ENCODE results near the gene PLA2G2D. TPM values are rescaled to one million over a fixed set of nuclear protein-coding genes. Genes with fewer than 3 reads are reported as not detected.

The PLA2G2D gene
- total and polyA plus RNA-seq, 2 experiments from 2014 or later, result not detected

DNA sequence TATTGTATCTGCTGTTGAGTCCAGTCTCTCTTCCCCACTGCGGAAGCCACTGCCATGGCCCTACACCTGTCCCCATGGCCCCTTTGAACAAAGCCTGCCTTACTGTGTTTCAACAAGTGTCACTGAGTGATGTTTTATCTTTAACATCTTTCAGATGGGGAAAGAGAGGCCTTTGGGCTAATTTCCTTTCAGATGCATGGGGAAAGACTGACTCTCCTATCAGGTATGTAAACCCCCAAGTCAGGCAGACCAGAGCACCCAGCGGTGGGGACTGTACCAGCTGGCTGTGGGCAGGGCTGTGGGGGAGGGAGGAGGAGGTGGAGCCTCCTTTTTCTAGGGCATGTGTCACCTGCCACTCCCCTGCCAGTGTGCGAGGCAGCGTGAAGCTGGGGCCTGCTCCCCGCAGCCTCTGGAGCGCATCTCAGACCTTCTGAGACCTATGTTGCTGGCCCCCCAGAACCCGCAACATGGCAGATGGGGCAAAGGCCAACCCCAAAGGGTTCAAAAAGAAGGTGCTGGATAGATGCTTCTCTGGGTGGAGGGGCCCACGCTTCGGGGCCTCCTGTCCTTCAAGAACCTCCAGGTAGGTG lies 19.7 kb upstream of the PLA2G2D start, which contains the start of gene PLA2G2F:
Gene PLA2G2F (plus strand): TSS at position 363 of the 590 bp plus-strand sequence. CDS start 105 bp downstream, at position 468.
- DNase-seq (ENCODE audit: low spot score) (no peak), ATAC-seq (no peak)
- Histone ChIP-seq H3K9me2 (ENCODE audit: insufficient read depth) (no peaks in the 10 kb centered on the region), H4K20me1 (replicated peaks; ENCODE audit: insufficient read depth) (no peaks in the 10 kb centered on the region), H3K4me2 (no peak within 1 kb of the TSS), H3K4me1 (ENCODE audit: insufficient read depth) (no peaks in the 10 kb centered on the region), H3K36me3 (ENCODE audit: insufficient read depth) (no peaks in the 10 kb centered on the region), H3K79me2 (replicated peaks; ENCODE audit: insufficient read depth) (no peaks in the 10 kb centered on the region), H2AFZ (no peak within 1 kb of the TSS), H3K4me3 (no peak within 1 kb of the TSS), H3F3A (replicated peaks; ENCODE audit: low read depth) (no peaks in the 10 kb centered on the region), H3K27ac (ENCODE audit: low read depth) (no peak within 1 kb of the TSS), H3K27me3 (ENCODE audit: insufficient read depth) (no peaks in the 10 kb centered on the region)
- TF ChIP-seq EZH2 (IDR thresholded peaks at IDR 0.05; ENCODE audit: low read depth, unreplicated experiment), result no peak
- no peak for TF ChIP-seq NANOG (IDR thresholded peaks at IDR 0.05; ENCODE audit: borderline replicate concordance)
- no peak for TF ChIP-seq JUNB (IDR thresholded peaks at IDR 0.05; ENCODE audit: unreplicated experiment)
- no peak for TF ChIP-seq STAT1 (IDR thresholded peaks at IDR 0.05; ENCODE audit: unreplicated experiment)
- TF ChIP-seq ZNF331 (CRISPR knock-in tag; IDR thresholded peaks at IDR 0.05; ENCODE audit: low read depth), result no peak
- TF ChIP-seq CREB1 (CRISPR knock-in tag; IDR thresholded peaks at IDR 0.05; ENCODE audit: low read depth), result no peak
- no peak for TF ChIP-seq ZNF114 (CRISPR knock-in tag; IDR thresholded peaks at IDR 0.05)
- TF ChIP-seq, protein P1, sequence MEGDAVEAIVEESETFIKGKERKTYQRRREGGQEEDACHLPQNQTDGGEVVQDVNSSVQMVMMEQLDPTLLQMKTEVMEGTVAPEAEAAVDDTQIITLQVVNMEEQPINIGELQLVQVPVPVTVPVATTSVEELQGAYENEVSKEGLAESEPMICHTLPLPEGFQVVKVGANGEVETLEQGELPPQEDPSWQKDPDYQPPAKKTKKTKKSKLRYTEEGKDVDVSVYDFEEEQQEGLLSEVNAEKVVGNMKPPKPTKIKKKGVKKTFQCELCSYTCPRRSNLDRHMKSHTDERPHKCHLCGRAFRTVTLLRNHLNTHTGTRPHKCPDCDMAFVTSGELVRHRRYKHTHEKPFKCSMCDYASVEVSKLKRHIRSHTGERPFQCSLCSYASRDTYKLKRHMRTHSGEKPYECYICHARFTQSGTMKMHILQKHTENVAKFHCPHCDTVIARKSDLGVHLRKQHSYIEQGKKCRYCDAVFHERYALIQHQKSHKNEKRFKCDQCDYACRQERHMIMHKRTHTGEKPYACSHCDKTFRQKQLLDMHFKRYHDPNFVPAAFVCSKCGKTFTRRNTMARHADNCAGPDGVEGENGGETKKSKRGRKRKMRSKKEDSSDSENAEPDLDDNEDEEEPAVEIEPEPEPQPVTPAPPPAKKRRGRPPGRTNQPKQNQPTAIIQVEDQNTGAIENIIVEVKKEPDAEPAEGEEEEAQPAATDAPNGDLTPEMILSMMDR (conservative IDR thresholded peaks at IDR 0.05; ENCODE audit: low read depth in 2 of 2), result no peak
- TF ChIP-seq, protein P2, sequence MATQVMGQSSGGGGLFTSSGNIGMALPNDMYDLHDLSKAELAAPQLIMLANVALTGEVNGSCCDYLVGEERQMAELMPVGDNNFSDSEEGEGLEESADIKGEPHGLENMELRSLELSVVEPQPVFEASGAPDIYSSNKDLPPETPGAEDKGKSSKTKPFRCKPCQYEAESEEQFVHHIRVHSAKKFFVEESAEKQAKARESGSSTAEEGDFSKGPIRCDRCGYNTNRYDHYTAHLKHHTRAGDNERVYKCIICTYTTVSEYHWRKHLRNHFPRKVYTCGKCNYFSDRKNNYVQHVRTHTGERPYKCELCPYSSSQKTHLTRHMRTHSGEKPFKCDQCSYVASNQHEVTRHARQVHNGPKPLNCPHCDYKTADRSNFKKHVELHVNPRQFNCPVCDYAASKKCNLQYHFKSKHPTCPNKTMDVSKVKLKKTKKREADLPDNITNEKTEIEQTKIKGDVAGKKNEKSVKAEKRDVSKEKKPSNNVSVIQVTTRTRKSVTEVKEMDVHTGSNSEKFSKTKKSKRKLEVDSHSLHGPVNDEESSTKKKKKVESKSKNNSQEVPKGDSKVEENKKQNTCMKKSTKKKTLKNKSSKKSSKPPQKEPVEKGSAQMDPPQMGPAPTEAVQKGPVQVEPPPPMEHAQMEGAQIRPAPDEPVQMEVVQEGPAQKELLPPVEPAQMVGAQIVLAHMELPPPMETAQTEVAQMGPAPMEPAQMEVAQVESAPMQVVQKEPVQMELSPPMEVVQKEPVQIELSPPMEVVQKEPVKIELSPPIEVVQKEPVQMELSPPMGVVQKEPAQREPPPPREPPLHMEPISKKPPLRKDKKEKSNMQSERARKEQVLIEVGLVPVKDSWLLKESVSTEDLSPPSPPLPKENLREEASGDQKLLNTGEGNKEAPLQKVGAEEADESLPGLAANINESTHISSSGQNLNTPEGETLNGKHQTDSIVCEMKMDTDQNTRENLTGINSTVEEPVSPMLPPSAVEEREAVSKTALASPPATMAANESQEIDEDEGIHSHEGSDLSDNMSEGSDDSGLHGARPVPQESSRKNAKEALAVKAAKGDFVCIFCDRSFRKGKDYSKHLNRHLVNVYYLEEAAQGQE (IDR thresholded peaks at IDR 0.05; ENCODE audit: unreplicated experiment), result no peak
- TF ChIP-seq, protein P3, sequence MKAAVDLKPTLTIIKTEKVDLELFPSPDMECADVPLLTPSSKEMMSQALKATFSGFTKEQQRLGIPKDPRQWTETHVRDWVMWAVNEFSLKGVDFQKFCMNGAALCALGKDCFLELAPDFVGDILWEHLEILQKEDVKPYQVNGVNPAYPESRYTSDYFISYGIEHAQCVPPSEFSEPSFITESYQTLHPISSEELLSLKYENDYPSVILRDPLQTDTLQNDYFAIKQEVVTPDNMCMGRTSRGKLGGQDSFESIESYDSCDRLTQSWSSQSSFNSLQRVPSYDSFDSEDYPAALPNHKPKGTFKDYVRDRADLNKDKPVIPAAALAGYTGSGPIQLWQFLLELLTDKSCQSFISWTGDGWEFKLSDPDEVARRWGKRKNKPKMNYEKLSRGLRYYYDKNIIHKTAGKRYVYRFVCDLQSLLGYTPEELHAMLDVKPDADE (IDR thresholded peaks at IDR 0.05), result no peak
- no peak for TF ChIP-seq EZH2phosphoT487 (IDR thresholded peaks at IDR 0.05; ENCODE audit: unreplicated experiment)
- TF ChIP-seq POLR2AphosphoS5 (IDR thresholded peaks at IDR 0.05; ENCODE audit: low read depth), result no peak
- TF ChIP-seq, protein P4, sequence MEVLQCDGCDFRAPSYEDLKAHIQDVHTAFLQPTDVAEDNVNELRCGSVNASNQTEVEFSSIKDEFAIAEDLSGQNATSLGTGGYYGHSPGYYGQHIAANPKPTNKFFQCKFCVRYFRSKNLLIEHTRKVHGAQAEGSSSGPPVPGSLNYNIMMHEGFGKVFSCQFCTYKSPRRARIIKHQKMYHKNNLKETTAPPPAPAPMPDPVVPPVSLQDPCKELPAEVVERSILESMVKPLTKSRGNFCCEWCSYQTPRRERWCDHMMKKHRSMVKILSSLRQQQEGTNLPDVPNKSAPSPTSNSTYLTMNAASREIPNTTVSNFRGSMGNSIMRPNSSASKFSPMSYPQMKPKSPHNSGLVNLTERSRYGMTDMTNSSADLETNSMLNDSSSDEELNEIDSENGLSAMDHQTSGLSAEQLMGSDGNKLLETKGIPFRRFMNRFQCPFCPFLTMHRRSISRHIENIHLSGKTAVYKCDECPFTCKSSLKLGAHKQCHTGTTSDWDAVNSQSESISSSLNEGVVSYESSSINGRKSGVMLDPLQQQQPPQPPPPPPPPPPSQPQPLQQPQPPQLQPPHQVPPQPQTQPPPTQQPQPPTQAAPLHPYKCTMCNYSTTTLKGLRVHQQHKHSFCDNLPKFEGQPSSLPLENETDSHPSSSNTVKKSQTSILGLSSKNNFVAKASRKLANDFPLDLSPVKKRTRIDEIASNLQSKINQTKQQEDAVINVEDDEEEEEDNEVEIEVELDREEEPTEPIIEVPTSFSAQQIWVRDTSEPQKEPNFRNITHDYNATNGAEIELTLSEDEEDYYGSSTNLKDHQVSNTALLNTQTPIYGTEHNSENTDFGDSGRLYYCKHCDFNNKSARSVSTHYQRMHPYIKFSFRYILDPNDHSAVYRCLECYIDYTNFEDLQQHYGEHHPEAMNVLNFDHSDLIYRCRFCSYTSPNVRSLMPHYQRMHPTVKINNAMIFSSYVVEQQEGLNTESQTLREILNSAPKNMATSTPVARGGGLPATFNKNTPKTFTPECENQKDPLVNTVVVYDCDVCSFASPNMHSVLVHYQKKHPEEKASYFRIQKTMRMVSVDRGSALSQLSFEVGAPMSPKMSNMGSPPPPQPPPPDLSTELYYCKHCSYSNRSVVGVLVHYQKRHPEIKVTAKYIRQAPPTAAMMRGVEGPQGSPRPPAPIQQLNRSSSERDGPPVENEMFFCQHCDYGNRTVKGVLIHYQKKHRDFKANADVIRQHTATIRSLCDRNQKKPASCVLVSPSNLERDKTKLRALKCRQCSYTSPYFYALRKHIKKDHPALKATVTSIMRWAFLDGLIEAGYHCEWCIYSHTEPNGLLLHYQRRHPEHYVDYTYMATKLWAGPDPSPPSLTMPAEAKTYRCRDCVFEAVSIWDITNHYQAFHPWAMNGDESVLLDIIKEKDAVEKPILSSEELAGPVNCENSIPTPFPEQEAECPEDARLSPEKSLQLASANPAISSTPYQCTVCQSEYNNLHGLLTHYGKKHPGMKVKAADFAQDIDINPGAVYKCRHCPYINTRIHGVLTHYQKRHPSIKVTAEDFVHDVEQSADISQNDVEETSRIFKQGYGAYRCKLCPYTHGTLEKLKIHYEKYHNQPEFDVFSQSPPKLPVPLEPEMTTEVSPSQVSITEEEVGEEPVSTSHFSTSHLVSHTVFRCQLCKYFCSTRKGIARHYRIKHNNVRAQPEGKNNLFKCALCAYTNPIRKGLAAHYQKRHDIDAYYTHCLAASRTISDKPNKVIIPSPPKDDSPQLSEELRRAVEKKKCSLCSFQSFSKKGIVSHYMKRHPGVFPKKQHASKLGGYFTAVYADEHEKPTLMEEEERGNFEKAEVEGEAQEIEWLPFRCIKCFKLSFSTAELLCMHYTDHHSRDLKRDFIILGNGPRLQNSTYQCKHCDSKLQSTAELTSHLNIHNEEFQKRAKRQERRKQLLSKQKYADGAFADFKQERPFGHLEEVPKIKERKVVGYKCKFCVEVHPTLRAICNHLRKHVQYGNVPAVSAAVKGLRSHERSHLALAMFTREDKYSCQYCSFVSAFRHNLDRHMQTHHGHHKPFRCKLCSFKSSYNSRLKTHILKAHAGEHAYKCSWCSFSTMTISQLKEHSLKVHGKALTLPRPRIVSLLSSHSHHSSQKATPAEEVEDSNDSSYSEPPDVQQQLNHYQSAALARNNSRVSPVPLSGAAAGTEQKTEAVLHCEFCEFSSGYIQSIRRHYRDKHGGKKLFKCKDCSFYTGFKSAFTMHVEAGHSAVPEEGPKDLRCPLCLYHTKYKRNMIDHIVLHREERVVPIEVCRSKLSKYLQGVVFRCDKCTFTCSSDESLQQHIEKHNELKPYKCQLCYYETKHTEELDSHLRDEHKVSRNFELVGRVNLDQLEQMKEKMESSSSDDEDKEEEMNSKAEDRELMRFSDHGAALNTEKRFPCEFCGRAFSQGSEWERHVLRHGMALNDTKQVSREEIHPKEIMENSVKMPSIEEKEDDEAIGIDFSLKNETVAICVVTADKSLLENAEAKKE (CRISPR knock-in tag; IDR thresholded peaks at IDR 0.05), result no peak
- Mint-ChIP-seq H3K27me3 (ENCODE audit: insufficient read depth, low read depth, poor library complexity) (peaks cover 3% of the 10 kb centered on the region), H3K4me1 (no peaks in the 10 kb centered on the region), H3K9me3 (peaks cover 7% of the 10 kb centered on the region; the same call in 2 of the 3 replicates), H3K36me3 (ENCODE audit: low read depth) (peaks cover 4% of the 10 kb centered on the region; the same call in 1 of the 3 replicates), H3K4me3 (no peak within 1 kb of the TSS), H3K27ac (no peak within 1 kb of the TSS)

Measured in GM23338 (cell line).